Activated T-cell treated with anti-CD3 and anti-CD28 coated beads, Interleukin-2, amount 50 U/mL, for 24 hours (primary cell): ENCODE data around the gene C9orf72.

ENCODE experiments used
- DNase-seq: peaks from one replicate; pipeline ENCODE4 v3.0.0-alpha.2; 2020
- H3K27ac Mint-ChIP-seq: 2 replicates; pipeline ENCODE4 v1.8.0; 2020; ENCODE audit warnings: mild to moderate bottlenecking, mixed read lengths
- H3K27me3 Mint-ChIP-seq: 2 replicates; pipeline ENCODE4 v1.8.0; 2020; ENCODE audit warnings: mixed read lengths
- H3K36me3 Mint-ChIP-seq: 2 replicates; pipeline ENCODE4 v1.8.0; 2020; ENCODE audit warnings: low read depth, mixed read lengths
- H3K4me1 Mint-ChIP-seq: 2 replicates; pipeline ENCODE4 v1.8.0; 2020; ENCODE audit warnings: low read depth, mixed read lengths
- H3K4me3 Mint-ChIP-seq: 2 replicates; pipeline ENCODE4 v1.8.0; 2020; ENCODE audit warnings: mild to moderate bottlenecking, moderate library complexity, mixed read lengths
- H3K9me3 Mint-ChIP-seq: 2 replicates; pipeline ENCODE4 v1.8.0; 2020; ENCODE audit warnings: mixed read lengths

C9orf72 gene

DNA sequence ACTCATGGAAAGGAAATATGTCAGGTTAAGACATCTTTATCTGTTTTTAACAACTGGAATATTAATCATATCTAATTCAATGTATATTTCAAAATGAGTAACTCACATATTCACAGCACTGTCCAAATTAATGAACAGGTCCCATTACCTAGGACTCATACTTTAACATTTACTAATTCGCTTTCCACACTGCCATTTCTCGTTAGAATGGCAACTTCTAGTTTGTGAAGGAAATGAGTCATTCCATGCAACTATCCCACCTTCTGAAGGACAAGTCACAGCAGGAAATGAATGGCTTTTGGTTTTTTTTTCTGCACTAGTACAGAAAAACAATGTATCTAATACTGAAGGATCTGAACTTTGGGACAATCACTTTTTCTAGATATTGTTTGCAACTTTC lies 73.8 kb downstream of the C9orf72 start:
- no peaks in the 10 kb centered on the region for H3K36me3 Mint-ChIP-seq
- peaks cover 3% of the 10 kb centered on the region for H3K9me3 Mint-ChIP-seq
- H3K27ac Mint-ChIP-seq = peak overlapping the region; percentile 61
- DNase-seq = no peak
- H3K4me1 Mint-ChIP-seq = peaks cover 26% of the 10 kb centered on the region
- peaks cover 6% of the 10 kb centered on the region for H3K27me3 Mint-ChIP-seq
- H3K4me3 Mint-ChIP-seq = no peak overlapping the region

DNA sequence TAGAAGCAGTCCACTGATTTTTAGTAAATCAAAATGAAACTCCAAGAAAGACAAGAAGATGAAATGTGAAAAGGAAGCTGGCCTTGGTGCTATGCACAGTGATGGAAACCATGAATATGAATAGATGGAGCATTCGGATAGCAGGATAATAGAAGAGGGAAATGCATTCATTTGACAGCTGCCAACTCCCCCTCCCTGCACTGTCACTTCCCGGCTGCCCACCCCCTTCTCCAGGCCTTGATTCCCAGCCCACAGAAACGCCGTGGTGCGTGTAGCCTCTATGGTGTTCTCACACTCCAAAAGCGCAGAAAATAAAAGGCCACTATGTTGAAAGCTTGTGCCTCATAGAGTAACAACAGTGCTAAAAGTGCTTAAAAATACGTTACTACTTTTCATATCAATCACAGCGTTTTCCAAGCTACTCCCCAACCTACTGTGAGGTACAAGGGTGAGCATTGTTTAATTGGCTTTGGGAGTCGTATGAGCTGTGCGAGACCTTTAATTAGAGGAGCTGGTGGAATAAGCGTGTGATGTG lies 75.3 kb downstream of the C9orf72 start:
- Mint-ChIP-seq H3K27ac (no peak overlapping the region), H3K4me3 (no peak overlapping the region), H3K9me3 (peaks cover 7% of the 10 kb centered on the region), H3K27me3 (peaks cover 6% of the 10 kb centered on the region), H3K36me3 (peaks cover 3% of the 10 kb centered on the region), H3K4me1 (peaks cover 19% of the 10 kb centered on the region)
- DNase-seq = no peak
